ENCODE data around the gene MYL6.
A peak's percentile ranks its signal among the peaks of the same experiment; 100 is the strongest.

Gene MYL6

GRCh38 chr12:56129206-56129941 is 28.8 kb upstream of the MYL6 start:
- DNase-seq (ENCODE audit: low read depth, low spot score) = no peak

GRCh38 chr12:56129942-56130495 is 28.1 kb upstream of the MYL6 start:
- DNase-seq (ENCODE audit: low read depth, low spot score) = no peak

GRCh38 chr12:56130876-56131275 is 27.3 kb upstream of the MYL6 start:
- DNase-seq (ENCODE audit: low read depth, low spot score) = no peak

- no peak for DNase-seq (ENCODE audit: low read depth, low spot score)
Observed at GRCh38 chr12:56134897-56135296, 23.3 kb upstream of the MYL6 start.

- no peak for DNase-seq (ENCODE audit: low read depth, low spot score)
Observed at GRCh38 chr12:56137853-56138571, 20.1 kb upstream of the MYL6 start.

DNA sequence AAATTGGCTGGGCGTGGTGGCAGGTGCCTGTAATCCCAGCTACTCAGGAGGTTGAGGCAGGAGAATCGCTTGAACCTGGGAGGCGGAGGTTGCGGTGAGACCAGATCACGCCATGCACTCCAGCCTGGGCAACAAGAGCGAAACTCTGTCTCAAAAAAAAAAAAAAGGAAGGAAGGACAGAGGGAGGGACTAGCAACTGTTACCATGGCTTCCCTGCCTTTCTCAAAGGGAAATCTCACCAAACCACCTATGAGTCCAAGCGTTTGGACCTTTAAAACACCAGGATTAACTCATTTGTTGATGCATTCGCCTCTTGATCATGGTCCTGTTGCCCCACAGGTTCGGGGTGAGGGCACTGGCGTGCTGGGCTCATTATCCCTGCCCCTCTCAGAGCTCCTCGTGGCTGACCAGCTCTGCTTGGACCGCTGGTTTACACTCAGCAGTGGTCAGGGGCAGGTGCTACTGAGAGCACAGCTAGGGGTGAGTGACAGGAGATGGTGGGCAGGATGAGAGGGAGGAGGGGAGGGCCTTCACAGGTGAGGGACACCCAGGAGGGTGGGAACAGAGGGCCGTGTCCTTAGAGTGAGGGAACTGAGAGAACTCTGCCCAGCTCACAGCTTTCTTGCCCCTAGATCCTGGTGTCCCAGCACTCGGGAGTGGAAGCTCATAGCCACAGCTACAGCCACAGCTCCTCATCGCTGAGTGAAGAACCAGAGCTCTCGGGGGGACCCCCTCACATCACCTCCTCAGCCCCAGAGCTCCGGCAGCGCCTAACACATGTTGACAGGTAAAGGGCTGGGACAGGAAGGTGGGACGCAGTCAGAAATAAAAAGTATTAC is 16.0 kb upstream of the MYL6 start:
- DNase-seq (ENCODE audit: low read depth, low spot score) = no peak

DNA sequence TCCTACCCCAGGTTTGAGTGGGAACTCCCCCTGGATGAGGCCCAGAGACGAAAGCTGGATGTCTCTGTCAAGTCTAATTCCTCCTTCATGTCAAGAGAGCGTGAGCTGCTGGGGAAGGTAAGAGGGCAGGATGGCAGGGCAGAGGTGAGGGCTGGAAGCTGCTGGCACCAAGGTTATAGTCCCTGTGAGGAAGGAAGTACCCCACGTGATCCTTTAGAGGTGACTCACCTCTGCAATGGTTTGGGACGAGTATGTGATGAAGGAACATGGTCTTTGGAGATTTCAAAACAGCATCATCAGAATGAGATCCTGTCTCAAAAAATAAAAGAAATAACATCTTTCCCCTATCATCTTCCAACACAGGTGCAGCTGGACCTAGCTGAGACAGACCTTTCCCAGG is 14.9 kb upstream of the MYL6 start:
- DNase-seq (ENCODE audit: low read depth, low spot score) = no peak

GRCh38 chr12:56143870-56144269 is 14.3 kb upstream of the MYL6 start:
- no peak for DNase-seq (ENCODE audit: low read depth, low spot score)

DNA sequence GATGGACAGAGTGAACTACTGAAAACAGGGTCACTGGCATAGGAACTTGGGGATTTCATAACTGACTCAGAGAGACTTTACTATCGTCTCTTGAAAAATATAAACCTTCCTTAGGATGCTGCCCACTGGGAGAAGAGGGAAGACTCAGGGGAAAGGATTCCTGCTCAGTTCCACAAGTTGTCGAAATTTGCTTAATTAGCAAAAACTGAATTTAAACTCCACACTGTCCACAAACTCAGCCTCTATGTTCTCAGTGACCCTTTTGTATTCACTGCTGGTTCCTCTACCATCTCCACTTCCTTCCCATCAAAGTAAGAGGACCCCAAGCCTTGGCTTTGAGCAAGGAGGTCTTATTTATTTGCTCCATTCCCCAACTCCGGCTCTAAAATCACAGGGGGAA is 12.9 kb upstream of the MYL6 start:
- no peak for DNase-seq (ENCODE audit: low read depth, low spot score)

DNA sequence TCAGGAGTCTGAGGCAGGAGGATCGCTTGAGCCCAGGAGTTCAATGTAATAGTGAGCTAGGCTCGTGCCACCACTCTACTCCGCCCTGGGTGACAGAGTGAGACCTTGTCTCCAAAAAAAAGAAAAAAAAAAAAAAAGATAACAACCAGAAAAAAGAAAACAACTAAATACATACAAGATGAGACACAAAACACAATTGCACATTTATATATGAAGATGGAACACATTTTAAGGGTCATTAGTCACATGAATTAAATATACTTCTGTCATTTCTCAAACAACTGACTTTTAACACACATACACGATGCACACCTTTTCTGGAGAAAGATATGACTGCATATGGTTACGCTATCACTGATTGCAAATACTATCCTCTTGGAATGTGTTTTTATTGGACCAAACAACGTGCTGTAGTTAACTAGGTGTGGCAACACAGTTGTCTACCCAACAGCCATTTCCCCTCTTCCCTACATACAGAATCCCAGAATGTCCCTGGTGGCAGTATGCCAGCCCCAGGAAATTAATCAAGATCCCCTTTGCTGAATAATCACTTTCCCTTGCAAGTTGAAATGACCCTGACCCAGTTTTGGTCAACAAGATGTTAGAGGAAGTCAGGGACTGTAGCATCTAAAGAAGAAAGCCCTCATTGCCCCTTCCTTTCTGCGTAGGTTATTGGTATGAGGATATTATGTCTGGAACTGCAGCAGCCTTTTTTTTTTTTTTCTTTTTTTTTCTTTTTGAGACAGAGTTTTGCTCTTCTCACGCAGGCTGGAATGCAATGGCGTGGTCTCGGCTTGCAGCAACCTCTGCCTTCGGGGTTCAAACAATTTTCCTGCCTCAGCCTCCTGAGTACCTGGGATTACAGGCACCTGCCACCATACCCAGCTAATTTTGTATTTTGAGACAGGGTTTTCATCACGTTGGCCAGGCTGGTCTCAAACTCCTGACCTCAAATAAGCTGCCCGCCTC is 11.4 kb upstream of the MYL6 start:
- DNase-seq (ENCODE audit: low read depth, low spot score) = no peak

DNA sequence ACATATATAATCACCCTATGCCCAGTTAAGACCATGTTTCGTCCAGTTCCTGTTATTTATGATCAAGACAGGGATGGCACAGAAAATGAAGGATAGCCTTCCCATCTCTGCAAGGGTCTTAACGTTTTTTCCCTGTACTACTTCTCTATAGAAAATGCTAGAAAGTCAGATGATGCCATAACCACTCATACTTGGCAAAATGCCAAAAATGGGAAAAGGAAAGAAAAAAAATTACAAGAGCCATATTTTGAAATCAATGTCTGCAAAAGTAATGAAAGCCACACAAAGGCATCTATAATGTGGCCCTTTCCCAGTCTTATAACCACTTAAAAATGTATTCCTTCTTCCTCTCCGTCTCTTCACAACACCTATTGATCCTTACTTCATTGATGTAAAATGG is 7.6 kb upstream of the MYL6 start:
- no peak for DNase-seq (ENCODE audit: low read depth, low spot score)

GRCh38 chr12:56151672-56152131 is 6.5 kb upstream of the MYL6 start:
- DNase-seq (ENCODE audit: low read depth, low spot score) = no peak

- peak; percentile 67 for DNase-seq (ENCODE audit: low read depth, low spot score)
Observed at GRCh38 chr12:56152132-56152755, 5.9 kb upstream of the MYL6 start, which contains the start of gene MYL6B. MYL6B (plus strand) TSS chr12:56152587; CDS start chr12:56153919, 1,332 bp downstream.

DNA sequence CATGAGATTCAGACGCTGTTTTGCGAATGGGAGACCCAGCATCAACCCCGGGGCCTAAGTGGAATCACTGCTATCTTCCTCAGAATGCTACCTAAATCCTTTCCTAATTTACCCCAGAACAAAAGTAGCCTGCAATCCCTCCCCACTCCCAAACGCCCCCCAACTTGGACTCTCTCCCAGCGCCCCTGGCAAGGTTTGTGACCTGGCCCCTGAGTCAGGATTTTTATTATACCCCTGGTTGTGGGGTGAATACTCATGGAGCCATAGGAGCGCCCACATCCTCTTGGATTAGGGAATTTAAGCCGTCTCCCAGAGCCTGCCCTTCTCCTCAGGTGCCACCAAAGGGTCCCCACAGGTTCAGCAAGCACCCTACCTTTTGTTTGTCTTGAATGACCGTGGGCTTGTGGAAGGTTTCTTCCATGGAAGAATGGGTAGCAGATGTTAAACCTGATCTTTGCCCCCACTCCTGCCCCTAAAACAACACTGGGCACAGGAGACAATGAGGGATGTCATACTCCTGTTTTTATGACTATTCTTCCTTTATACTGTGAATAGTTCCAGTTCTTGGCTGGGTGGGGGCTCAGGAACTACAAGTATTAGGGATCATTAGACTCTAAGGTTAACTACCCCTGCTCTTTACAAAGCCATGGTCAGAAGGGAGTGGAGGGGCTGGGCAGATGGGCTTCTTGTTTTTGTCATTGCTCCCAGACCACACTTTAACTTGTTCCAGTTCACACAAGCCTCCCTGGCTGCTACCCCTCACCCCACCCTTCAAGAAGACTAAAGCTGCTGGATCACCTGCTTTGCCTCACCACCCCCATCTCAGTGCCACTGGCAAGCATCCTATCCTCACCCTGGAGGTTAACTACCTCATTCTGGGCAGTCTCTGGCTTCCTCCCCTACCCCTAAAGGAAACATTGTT is 5.1 kb upstream of the MYL6 start:
- DNase-seq (ENCODE audit: low read depth, low spot score) = no peak

DNA sequence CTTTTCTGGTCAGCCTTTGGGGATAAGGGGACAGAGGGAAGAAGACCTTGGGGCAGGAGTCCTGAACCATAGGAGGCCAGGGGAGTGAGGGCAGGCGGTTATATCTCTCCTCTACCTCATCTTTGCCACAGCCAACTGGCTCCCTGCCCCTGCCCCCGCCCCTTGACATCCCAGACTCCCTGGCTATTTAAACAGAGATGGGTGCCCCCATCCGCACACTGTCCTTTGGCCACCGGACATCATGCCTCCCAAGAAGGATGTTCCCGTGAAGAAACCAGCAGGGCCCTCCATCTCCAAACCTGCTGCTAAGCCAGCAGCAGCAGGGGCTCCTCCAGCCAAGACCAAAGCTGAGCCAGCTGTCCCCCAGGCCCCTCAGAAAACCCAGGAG is 4.5 kb upstream of the MYL6 start:
- DNase-seq (ENCODE audit: low read depth, low spot score) = no peak

DNA sequence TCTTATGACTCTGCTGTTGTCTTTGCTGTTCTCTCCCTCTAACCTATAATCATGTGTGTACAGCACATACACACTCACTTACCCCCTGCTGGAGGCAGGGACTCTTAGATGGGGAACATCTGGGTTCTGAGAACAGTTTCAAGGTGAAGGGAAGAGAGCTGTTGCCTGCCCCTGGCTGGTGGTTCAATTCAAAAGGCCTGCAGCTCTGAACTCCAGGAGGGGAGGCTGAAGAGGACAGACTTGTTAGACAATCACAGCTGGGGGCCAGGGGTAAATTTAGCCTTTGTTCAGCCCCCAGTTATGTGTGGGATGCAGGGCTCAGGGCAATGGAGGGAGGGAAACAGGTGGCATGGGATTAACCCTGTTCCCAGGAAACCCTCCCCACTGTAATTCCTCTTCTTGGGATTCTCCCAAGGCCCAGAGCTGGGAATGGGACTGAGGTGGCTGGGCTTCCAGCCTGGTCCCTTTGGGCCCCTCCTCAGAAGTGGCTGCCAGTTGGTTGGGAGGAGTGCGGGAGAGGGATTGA is 3.9 kb upstream of the MYL6 start:
- no peak for DNase-seq (ENCODE audit: low read depth, low spot score)

- DNase-seq (ENCODE audit: low read depth, low spot score) = no peak
Observed at GRCh38 chr12:56154818-56155217, 3.3 kb upstream of the MYL6 start.

DNA sequence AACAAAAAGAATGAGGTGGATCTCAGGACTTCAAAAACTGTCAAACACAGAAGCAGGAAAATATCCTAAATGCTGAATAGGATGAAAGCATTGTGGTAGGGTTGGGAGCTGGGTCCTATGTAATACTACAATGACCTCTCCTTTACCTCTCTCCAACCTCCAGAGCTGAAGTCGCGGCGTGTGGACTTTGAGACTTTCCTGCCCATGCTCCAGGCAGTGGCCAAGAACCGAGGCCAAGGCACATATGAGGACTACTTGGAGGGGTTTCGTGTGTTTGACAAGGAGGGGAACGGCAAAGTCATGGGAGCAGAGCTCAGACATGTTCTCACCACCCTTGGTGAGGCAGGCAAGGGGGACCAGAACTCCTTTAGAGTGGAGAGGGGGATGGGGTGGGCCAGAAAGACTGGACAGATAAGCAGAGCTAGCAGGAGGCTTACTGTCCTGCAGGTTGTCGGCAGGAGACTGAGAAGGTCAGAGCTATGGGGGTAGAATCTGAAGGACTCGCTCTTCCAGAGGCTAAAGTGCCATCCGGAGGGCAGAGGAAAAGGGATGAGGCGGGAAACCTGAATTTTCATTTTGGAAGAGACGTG is 2.8 kb upstream of the MYL6 start:
- DNase-seq (ENCODE audit: low read depth, low spot score) = no peak
